HEK293 (cell line): ENCODE results near the gene MRO.

Experiments used
- KLF7 ChIP-seq: fragments of 450-650 bp; formaldehyde crosslinking; IDR thresholded peaks from 2 replicates; pipeline ENCODE4 v1.5.1; 2016; ENCODE audit warnings: missing biosample characterization, missing genetic modification characterization, borderline replicate concordance
- MEIS1 ChIP-seq: sonication (generic); formaldehyde crosslinking; IDR thresholded peaks from 2 replicates; pipeline ENCODE4 v1.8.1; 2022; ENCODE audit warnings: missing genetic modification reagents, mild to moderate bottlenecking, borderline replicate concordance
- OSR2 ChIP-seq: fragments of 450-650 bp; formaldehyde crosslinking; IDR thresholded peaks from 2 replicates; pipeline ENCODE4 v1.5.1; 2016; ENCODE audit warnings: missing biosample characterization, missing genetic modification characterization
- SCRT2 ChIP-seq: fragments of 450-650 bp; formaldehyde crosslinking; IDR thresholded peaks from 2 replicates; pipeline ENCODE4 v1.5.1; 2016; ENCODE audit warnings: missing biosample characterization, missing genetic modification characterization
- ZFHX2 ChIP-seq: fragments of 450-650 bp; formaldehyde crosslinking; conservative IDR thresholded peaks from 2 replicates; pipeline ENCODE4 v1.5.1; 2016; ENCODE audit warnings: missing biosample characterization, missing genetic modification characterization
- ZNF19 ChIP-seq: fragments of 450-650 bp; formaldehyde crosslinking; IDR thresholded peaks from 2 replicates; pipeline ENCODE4; 2016; ENCODE audit warnings: missing biosample characterization, missing genetic modification characterization, low read depth
- ZNF292 ChIP-seq: fragments of 450-650 bp; formaldehyde crosslinking; IDR thresholded peaks from 2 replicates; pipeline ENCODE4 v1.5.1; 2016; ENCODE audit warnings: low read depth, missing biosample characterization, missing genetic modification characterization, borderline replicate concordance
- ZNF311 ChIP-seq: fragments of 450-650 bp; formaldehyde crosslinking; IDR thresholded peaks from 2 replicates; pipeline ENCODE4 v1.5.1; 2017; ENCODE audit warnings: missing biosample characterization, missing genetic modification characterization, borderline replicate concordance
- ZNF530 ChIP-seq: fragments of 450-650 bp; formaldehyde crosslinking; IDR thresholded peaks from 2 replicates; pipeline ENCODE4 v1.5.1; 2016; ENCODE audit warnings: low read depth, missing biosample characterization, missing genetic modification characterization
- ZNF555 ChIP-seq: fragments of 450-650 bp; formaldehyde crosslinking; conservative IDR thresholded peaks from 2 replicates; pipeline ENCODE4 v1.5.1; 2017; ENCODE audit warnings: missing biosample characterization, mild to moderate bottlenecking, missing genetic modification characterization, inconsistent platforms
- ZNF560 ChIP-seq: fragments of 450-650 bp; formaldehyde crosslinking; IDR thresholded peaks from 2 replicates; pipeline ENCODE4 v1.5.1; 2017; ENCODE audit warnings: missing biosample characterization, missing genetic modification characterization, borderline replicate concordance
- TF ChIP-seq, protein P1 (sequence below): fragments of 450-650 bp; formaldehyde crosslinking; IDR thresholded peaks from 2 replicates; pipeline ENCODE4 v1.5.1; 2017; ENCODE audit warnings: missing biosample characterization, missing genetic modification characterization
- TF ChIP-seq, protein P2 (sequence below): fragments of 450-650 bp; formaldehyde crosslinking; IDR thresholded peaks from 2 replicates; pipeline ENCODE4 v1.5.1; 2016; ENCODE audit warnings: missing biosample characterization, missing genetic modification characterization, low read depth
- TF ChIP-seq, protein P3 (sequence below): fragments of 450-650 bp; formaldehyde crosslinking; IDR thresholded peaks from 2 replicates; pipeline ENCODE4 v1.5.1; 2016; ENCODE audit warnings: missing biosample characterization, missing genetic modification characterization
- TF ChIP-seq, protein P4 (sequence below): fragments of 450-650 bp; formaldehyde crosslinking; IDR thresholded peaks from 2 replicates; pipeline ENCODE4 v1.5.1; 2016; ENCODE audit warnings: missing biosample characterization, missing genetic modification characterization
- TF ChIP-seq, protein P5 (sequence below): fragments of 450-650 bp; formaldehyde crosslinking; IDR thresholded peaks from 2 replicates; pipeline ENCODE4 v1.5.1; 2016; ENCODE audit warnings: missing biosample characterization, missing genetic modification characterization
- TF ChIP-seq, protein P6 (sequence below): fragments of 450-650 bp; formaldehyde crosslinking; IDR thresholded peaks from 2 replicates; pipeline ENCODE4 v1.5.1; 2016; ENCODE audit warnings: missing biosample characterization, missing genetic modification characterization
- TF ChIP-seq, protein P7 (sequence below): fragments of 450-650 bp; formaldehyde crosslinking; IDR thresholded peaks from 2 replicates; pipeline ENCODE4 v1.5.1; 2016; ENCODE audit warnings: missing biosample characterization, missing genetic modification characterization, low read depth
- TF ChIP-seq, protein P8 (sequence below): fragments of 450-650 bp; formaldehyde crosslinking; IDR thresholded peaks from 2 replicates; pipeline ENCODE4 v1.5.1; 2016; ENCODE audit warnings: missing biosample characterization, missing genetic modification characterization
- TF ChIP-seq, protein P9 (sequence below): fragments of 450-650 bp; formaldehyde crosslinking; IDR thresholded peaks from 2 replicates; pipeline ENCODE4 v1.5.1; 2016; ENCODE audit warnings: missing biosample characterization, missing genetic modification characterization

The MRO gene

DNA sequence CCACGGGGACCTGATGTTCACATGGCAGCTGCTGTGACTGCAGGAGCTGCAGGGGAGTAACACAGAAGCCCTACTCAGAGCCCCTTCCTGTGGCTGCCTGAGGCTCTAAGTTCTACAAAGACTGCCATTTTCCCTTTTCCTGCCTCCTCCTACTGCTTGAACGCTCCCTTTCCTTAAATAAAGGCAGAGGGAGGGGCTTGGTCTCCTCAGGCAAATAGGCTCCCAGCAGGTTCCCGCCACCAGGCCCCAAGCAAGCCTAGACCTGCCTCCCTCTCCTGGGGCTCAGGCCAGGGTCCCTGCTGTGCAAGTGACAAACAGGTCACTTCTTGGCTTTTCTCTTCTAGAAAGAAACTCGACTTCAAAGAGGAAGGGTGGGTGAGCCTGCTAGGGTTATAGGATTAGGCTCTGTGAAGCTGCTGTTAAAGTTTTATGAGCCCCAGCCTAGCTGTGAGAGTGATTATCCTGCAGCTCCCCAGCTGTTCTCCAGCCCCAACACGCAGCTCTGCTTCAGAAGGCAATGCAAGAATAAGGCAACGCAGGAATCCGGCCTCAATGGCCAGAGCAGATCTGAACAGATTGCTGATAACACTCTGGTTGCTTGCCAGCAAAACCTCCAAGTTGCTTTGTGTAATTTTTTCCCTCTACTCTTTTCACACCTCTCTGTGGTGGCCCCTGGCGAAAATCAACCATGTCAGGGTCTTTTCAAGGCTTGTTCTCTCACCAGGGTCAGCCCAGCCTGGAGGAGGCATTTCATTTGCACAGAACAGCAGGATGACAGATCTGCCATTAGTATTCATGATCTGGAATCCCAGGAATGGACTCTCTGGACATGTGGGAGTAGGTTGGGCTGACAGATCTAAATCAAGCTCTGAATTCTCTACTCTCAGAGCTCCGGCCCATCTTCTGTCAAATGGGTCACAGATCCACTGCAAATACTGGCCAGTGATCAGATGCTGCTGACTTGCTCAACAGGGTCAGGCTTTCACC, 71.3 kb downstream of the MRO start (continued):
- TF ChIP-seq, protein P1, sequence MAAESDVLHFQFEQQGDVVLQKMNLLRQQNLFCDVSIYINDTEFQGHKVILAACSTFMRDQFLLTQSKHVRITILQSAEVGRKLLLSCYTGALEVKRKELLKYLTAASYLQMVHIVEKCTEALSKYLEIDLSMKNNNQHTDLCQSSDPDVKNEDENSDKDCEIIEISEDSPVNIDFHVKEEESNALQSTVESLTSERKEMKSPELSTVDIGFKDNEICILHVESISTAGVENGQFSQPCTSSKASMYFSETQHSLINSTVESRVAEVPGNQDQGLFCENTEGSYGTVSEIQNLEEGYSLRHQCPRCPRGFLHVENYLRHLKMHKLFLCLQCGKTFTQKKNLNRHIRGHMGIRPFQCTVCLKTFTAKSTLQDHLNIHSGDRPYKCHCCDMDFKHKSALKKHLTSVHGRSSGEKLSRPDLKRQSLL (tag by site-specific recombination), result peak; percentile 89
- TF ChIP-seq ZFHX2 (tag by site-specific recombination) (peak; percentile 55), KLF7 (peak; percentile 95; the same call in 1 of the 2 replicates), SCRT2 (tag by site-specific recombination) (peak; percentile 67), OSR2 (tag by site-specific recombination) (peak; percentile 96), ZNF19 (tag by site-specific recombination) (peak; percentile 96), ZNF555 (tag by site-specific recombination) (no peak), ZNF560 (tag by site-specific recombination) (no peak), ZNF292 (tag by site-specific recombination) (no peak), ZNF311 (tag by site-specific recombination) (no peak), ZNF530 (no peak), MEIS1 (CRISPR knock-in tag) (no peak)
- TF ChIP-seq, protein P2, sequence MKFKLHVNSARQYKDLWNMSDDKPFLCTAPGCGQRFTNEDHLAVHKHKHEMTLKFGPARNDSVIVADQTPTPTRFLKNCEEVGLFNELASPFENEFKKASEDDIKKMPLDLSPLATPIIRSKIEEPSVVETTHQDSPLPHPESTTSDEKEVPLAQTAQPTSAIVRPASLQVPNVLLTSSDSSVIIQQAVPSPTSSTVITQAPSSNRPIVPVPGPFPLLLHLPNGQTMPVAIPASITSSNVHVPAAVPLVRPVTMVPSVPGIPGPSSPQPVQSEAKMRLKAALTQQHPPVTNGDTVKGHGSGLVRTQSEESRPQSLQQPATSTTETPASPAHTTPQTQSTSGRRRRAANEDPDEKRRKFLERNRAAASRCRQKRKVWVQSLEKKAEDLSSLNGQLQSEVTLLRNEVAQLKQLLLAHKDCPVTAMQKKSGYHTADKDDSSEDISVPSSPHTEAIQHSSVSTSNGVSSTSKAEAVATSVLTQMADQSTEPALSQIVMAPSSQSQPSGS (tag by site-specific recombination), result peak; percentile 52
- TF ChIP-seq, protein P3, sequence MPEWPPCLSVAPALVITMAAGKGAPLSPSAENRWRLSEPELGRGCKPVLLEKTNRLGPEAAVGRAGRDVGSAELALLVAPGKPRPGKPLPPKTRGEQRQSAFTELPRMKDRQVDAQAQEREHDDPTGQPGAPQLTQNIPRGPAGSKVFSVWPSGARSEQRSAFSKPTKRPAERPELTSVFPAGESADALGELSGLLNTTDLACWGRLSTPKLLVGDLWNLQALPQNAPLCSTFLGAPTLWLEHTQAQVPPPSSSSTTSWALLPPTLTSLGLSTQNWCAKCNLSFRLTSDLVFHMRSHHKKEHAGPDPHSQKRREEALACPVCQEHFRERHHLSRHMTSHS (tag by site-specific recombination), result peak; percentile 91
- TF ChIP-seq, protein P4, sequence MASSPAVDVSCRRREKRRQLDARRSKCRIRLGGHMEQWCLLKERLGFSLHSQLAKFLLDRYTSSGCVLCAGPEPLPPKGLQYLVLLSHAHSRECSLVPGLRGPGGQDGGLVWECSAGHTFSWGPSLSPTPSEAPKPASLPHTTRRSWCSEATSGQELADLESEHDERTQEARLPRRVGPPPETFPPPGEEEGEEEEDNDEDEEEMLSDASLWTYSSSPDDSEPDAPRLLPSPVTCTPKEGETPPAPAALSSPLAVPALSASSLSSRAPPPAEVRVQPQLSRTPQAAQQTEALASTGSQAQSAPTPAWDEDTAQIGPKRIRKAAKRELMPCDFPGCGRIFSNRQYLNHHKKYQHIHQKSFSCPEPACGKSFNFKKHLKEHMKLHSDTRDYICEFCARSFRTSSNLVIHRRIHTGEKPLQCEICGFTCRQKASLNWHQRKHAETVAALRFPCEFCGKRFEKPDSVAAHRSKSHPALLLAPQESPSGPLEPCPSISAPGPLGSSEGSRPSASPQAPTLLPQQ (tag by site-specific recombination), result peak; percentile 89
- TF ChIP-seq, protein P5, sequence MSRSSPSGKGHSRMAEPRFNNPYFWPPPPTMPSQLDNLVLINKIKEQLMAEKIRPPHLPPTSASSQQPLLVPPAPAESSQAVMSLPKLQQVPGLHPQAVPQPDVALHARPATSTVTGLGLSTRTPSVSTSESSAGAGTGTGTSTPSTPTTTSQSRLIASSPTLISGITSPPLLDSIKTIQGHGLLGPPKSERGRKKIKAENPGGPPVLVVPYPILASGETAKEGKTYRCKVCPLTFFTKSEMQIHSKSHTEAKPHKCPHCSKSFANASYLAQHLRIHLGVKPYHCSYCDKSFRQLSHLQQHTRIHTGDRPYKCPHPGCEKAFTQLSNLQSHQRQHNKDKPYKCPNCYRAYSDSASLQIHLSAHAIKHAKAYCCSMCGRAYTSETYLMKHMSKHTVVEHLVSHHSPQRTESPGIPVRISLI (tag by site-specific recombination), result no peak
- TF ChIP-seq, protein P6, sequence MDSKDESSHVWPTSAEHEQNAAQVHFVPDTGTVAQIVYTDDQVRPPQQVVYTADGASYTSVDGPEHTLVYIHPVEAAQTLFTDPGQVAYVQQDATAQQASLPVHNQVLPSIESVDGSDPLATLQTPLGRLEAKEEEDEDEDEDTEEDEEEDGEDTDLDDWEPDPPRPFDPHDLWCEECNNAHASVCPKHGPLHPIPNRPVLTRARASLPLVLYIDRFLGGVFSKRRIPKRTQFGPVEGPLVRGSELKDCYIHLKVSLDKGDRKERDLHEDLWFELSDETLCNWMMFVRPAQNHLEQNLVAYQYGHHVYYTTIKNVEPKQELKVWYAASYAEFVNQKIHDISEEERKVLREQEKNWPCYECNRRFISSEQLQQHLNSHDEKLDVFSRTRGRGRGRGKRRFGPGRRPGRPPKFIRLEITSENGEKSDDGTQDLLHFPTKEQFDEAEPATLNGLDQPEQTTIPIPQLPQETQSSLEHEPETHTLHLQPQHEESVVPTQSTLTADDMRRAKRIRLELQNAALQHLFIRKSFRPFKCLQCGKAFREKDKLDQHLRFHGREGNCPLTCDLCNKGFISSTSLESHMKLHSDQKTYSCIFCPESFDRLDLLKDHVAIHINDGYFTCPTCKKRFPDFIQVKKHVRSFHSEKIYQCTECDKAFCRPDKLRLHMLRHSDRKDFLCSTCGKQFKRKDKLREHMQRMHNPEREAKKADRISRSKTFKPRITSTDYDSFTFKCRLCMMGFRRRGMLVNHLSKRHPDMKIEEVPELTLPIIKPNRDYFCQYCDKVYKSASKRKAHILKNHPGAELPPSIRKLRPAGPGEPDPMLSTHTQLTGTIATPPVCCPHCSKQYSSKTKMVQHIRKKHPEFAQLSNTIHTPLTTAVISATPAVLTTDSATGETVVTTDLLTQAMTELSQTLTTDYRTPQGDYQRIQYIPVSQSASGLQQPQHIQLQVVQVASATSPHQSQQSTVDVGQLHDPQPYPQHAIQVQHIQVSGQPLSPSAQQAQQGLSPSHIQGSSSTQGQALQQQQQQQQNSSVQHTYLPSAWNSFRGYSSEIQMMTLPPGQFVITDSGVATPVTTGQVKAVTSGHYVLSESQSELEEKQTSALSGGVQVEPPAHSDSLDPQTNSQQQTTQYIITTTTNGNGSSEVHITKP (tag by site-specific recombination), result peak; percentile 67; the same call in 1 of the 2 replicates
- TF ChIP-seq, protein P7, sequence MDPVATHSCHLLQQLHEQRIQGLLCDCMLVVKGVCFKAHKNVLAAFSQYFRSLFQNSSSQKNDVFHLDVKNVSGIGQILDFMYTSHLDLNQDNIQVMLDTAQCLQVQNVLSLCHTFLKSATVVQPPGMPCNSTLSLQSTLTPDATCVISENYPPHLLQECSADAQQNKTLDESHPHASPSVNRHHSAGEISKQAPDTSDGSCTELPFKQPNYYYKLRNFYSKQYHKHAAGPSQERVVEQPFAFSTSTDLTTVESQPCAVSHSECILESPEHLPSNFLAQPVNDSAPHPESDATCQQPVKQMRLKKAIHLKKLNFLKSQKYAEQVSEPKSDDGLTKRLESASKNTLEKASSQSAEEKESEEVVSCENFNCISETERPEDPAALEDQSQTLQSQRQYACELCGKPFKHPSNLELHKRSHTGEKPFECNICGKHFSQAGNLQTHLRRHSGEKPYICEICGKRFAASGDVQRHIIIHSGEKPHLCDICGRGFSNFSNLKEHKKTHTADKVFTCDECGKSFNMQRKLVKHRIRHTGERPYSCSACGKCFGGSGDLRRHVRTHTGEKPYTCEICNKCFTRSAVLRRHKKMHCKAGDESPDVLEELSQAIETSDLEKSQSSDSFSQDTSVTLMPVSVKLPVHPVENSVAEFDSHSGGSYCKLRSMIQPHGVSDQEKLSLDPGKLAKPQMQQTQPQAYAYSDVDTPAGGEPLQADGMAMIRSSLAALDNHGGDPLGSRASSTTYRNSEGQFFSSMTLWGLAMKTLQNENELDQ, result no peak
- TF ChIP-seq, protein P8, sequence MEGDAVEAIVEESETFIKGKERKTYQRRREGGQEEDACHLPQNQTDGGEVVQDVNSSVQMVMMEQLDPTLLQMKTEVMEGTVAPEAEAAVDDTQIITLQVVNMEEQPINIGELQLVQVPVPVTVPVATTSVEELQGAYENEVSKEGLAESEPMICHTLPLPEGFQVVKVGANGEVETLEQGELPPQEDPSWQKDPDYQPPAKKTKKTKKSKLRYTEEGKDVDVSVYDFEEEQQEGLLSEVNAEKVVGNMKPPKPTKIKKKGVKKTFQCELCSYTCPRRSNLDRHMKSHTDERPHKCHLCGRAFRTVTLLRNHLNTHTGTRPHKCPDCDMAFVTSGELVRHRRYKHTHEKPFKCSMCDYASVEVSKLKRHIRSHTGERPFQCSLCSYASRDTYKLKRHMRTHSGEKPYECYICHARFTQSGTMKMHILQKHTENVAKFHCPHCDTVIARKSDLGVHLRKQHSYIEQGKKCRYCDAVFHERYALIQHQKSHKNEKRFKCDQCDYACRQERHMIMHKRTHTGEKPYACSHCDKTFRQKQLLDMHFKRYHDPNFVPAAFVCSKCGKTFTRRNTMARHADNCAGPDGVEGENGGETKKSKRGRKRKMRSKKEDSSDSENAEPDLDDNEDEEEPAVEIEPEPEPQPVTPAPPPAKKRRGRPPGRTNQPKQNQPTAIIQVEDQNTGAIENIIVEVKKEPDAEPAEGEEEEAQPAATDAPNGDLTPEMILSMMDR (tag by site-specific recombination), result no peak
- TF ChIP-seq, protein P9, sequence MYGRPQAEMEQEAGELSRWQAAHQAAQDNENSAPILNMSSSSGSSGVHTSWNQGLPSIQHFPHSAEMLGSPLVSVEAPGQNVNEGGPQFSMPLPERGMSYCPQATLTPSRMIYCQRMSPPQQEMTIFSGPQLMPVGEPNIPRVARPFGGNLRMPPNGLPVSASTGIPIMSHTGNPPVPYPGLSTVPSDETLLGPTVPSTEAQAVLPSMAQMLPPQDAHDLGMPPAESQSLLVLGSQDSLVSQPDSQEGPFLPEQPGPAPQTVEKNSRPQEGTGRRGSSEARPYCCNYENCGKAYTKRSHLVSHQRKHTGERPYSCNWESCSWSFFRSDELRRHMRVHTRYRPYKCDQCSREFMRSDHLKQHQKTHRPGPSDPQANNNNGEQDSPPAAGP (tag by site-specific recombination), result peak; percentile 98
